HCT116 (cell line): Measurements from ENCODE around the gene IL17B. TPM values are rescaled to one million over a fixed set of nuclear protein-coding genes. Genes with fewer than 3 reads are reported as not detected.

ENCODE experiments used
- ATAC-seq: fragments of 200-7000 bp; cut with Tn5 transposase; 2 replicates; pipeline ENCODE4 v1.9.1; 2020; ENCODE audit warnings: mild to moderate bottlenecking, moderate library complexity
- BruUV-seq: library from RNA; stranded (reverse); fragments of 400-500 nt; replicated peaks from 2 replicates; lab custom pipeline; 2021; lab: Mats Ljungman, UMichigan
- CTCF ChIA-PET: fragments of 300-600 bp; sonication (Branson Sonifier 250); formaldehyde crosslinking; loops from one replicate; lab custom pipeline; 2021; ENCODE audit warnings: antibody characterized with exemption; lab: Charles Lee
- POLR2A ChIA-PET: fragments of 300-600, 350-600 bp; sonication (Branson Sonifier 250); formaldehyde crosslinking; loops from one replicate; lab custom pipeline; 2021; ENCODE audit warnings: antibody characterized with exemption; lab: Charles Lee
- RAD21 ChIA-PET, 2 experiments: fragments of 300-600 bp; sonication (Branson Sonifier 250); formaldehyde crosslinking; loops; one replicate each; lab custom pipeline; 2023; ENCODE audit warnings: low total read pairs in 2 of 2; ENCODE audit not compliant: uncharacterized antibody in 2 of 2, unreplicated experiment in 2 of 2, low non-redundant PET in 1 of 2; lab: Charles Lee
- DNase-seq: peaks from one replicate; pipeline ENCODE4 v3.0.0-alpha.2; 2010; ENCODE audit warnings: low read depth, low spot score
- H2AFZ ChIP-seq: fragments of 200-600 bp; shearing (Covaris generic), sonication (generic); 2 replicates; pipeline ENCODE4 v1.6.1; 2017; ENCODE audit warnings: low read depth, mixed run types, mixed read lengths, antibody characterized with exemption, low read length; ENCODE audit not compliant: poor library complexity, severe bottlenecking
- H3K27ac ChIP-seq: 2 replicates; pipeline ENCODE4 v1.5.1; 2012; ENCODE audit warnings: low read depth, low read length
- H3K27me3 ChIP-seq: fragments of 200-600 bp; sonication (generic); 2 replicates; pipeline ENCODE4 v1.6.1; 2016; ENCODE audit warnings: mixed run types, low read length, mixed read lengths; ENCODE audit not compliant: insufficient read depth
- H3K36me3 ChIP-seq, 2 experiments: fragments of 200-500 bp in 1 of 2; fragments of 200-600 bp in 1 of 2; sonication (Bioruptor generic) in 1 of 2; sonication (generic) in 1 of 2; 2 replicates each; pipeline versions ENCODE4 v1.5.1 to v1.6.1; 2014 to 2016; ENCODE audit warnings: low read length in 2 of 2, inconsistent platforms in 1 of 2, mixed read lengths in 1 of 2, mixed run types in 1 of 2; ENCODE audit not compliant: insufficient read depth in 2 of 2, control insufficient read depth in 1 of 2
- H3K4me1 ChIP-seq, 2 experiments: fragments of 200-600 bp in 1 of 2; sonication (generic) in 1 of 2; 2 replicates each; pipeline versions ENCODE4 v1.5.1 to v1.6.1; 2012 to 2017; ENCODE audit warnings: low read length in 2 of 2, inconsistent platforms in 1 of 2, mild to moderate bottlenecking in 1 of 2, mixed read lengths in 1 of 2, mixed run types in 1 of 2, moderate library complexity in 1 of 2; ENCODE audit not compliant: insufficient read depth in 2 of 2, control insufficient read depth in 1 of 2
- H3K4me2 ChIP-seq: fragments of 200-600 bp; sonication (generic); 2 replicates; pipeline ENCODE4 v1.6.1; 2017; ENCODE audit warnings: mixed run types, low read length, mixed read lengths
- H3K4me3 ChIP-seq, 2 experiments: fragments of 200-600 bp in 1 of 2; sonication (generic) in 1 of 2; replicated peaks in 1 of 2; 2 replicates each; pipeline ENCODE4 v1.5.1; 2011 to 2016; ENCODE audit warnings: low read length in 2 of 2, control low read depth in 1 of 2, low read depth in 1 of 2, mild to moderate bottlenecking in 1 of 2, mixed read lengths in 1 of 2, mixed run types in 1 of 2
- H3K79me2 ChIP-seq: fragments of 200-600 bp; sonication (generic); 2 replicates; pipeline ENCODE4 v1.6.1; 2017; ENCODE audit warnings: mild to moderate bottlenecking, mixed run types, low read length, moderate library complexity, mixed read lengths; ENCODE audit not compliant: insufficient read depth
- H3K9ac ChIP-seq: fragments of 200-600 bp; sonication (generic); 2 replicates; pipeline ENCODE4 v1.6.1; 2016; ENCODE audit warnings: low read length, mixed read lengths
- H3K9me2 ChIP-seq: fragments of 200-600 bp; sonication (generic), shearing (Covaris generic); 2 replicates; pipeline ENCODE4 v1.6.1; 2017; ENCODE audit warnings: mixed run types, mild to moderate bottlenecking, moderate library complexity; ENCODE audit not compliant: insufficient read depth
- H3K9me3 ChIP-seq, 2 experiments: fragments of 200-500 bp in 1 of 2; fragments of 200-600 bp in 1 of 2; sonication (Bioruptor generic) in 1 of 2; sonication (generic) in 1 of 2; 2 replicates each; pipeline ENCODE4 v1.6.1; 2014 to 2017; ENCODE audit warnings: low read length in 2 of 2, mixed read lengths in 2 of 2, inconsistent platforms in 1 of 2, low read depth in 1 of 2, mild to moderate bottlenecking in 1 of 2, mixed run types in 1 of 2, moderate library complexity in 1 of 2; ENCODE audit not compliant: control insufficient read depth in 1 of 2, insufficient read depth in 1 of 2
- H4K20me1 ChIP-seq: fragments of 200-600 bp; sonication (generic), shearing (Covaris generic); 2 replicates; pipeline ENCODE4 v1.6.1; 2017; ENCODE audit warnings: mixed run types, mild to moderate bottlenecking, moderate library complexity; ENCODE audit not compliant: insufficient read depth
- CBX3 ChIP-seq: IDR thresholded peaks from 2 replicates; pipeline ENCODE4 v1.6.1; 2012; ENCODE audit warnings: low read depth
- CEBPB ChIP-seq: IDR thresholded peaks from 2 replicates; pipeline ENCODE4 v1.6.1; 2012; ENCODE audit warnings: low read depth
- EGR1 ChIP-seq: IDR thresholded peaks from 2 replicates; pipeline ENCODE4 v1.6.1; 2012; ENCODE audit warnings: low read depth
- EZH2 ChIP-seq: fragments of 200-600 bp; sonication (generic); IDR thresholded peaks from 2 replicates; pipeline ENCODE4 v1.6.1; 2017; ENCODE audit warnings: antibody characterized with exemption, mixed run types
- EZH2phosphoT487 ChIP-seq: fragments of 200-600 bp; IDR thresholded peaks from 2 replicates; pipeline ENCODE4 v1.6.1; 2018; ENCODE audit warnings: antibody characterized with exemption, borderline replicate concordance
- JUND ChIP-seq: IDR thresholded peaks from 2 replicates; pipeline ENCODE4 v1.6.1; 2012
- POLR2A ChIP-seq: IDR thresholded peaks from 2 replicates; pipeline ENCODE4 v1.7.0; 2011; ENCODE audit warnings: borderline replicate concordance; ENCODE audit not compliant: insufficient read depth, insufficient read length; ENCODE audit errors: extremely low read depth
- POLR2AphosphoS5 ChIP-seq: IDR thresholded peaks from 2 replicates; pipeline ENCODE4 v1.6.1; 2011; ENCODE audit warnings: mild to moderate bottlenecking, low read depth, low read length, moderate library complexity
- RAD21 ChIP-seq: IDR thresholded peaks from 2 replicates; pipeline ENCODE4 v1.6.1; 2012; ENCODE audit warnings: low read depth, mild to moderate bottlenecking
- SIN3A ChIP-seq: IDR thresholded peaks from 2 replicates; pipeline ENCODE4 v1.6.1; 2012; ENCODE audit warnings: low read depth
- SP1 ChIP-seq: IDR thresholded peaks from 2 replicates; pipeline ENCODE4 v1.6.1; 2012; ENCODE audit warnings: low read depth
- SRF ChIP-seq: IDR thresholded peaks from 2 replicates; pipeline ENCODE4 v1.6.1; 2012; ENCODE audit warnings: low read depth
- TCF7L2 ChIP-seq: IDR thresholded peaks from 2 replicates; pipeline ENCODE4 v1.7.0; 2011; ENCODE audit warnings: borderline replicate concordance, inconsistent platforms; ENCODE audit not compliant: insufficient read depth, insufficient read length; ENCODE audit errors: extremely low read depth
- ZFX ChIP-seq: fragments of 450-650 bp; IDR thresholded peaks from 2 replicates; pipeline ENCODE4 v1.6.1; 2017
- ZNF274 ChIP-seq: fragments of 200-500 bp; sonication (Bioruptor generic); IDR thresholded peaks from 2 replicates; pipeline ENCODE4 v1.6.1; 2014; ENCODE audit warnings: mild to moderate bottlenecking, low read depth, low read length, inconsistent platforms
- intact Hi-C: fragments of 100-400 bp; cut with micrococcal nuclease; formaldehyde crosslinking; loops from 2 replicates; pipeline ENCODE4 v1.10.0; 2022
- total RNA-seq: library from RNA; stranded (reverse); gene quantifications from one replicate; pipeline ENCODE4 v1.2.1, GENCODE V29; 2021; ENCODE audit not compliant: unreplicated experiment
- TF ChIP-seq, protein P1 (sequence below), 3 experiments: fragments of 200-600 bp in 1 of 3; sonication (generic) in 1 of 3; IDR thresholded peaks in 2 of 3; conservative IDR thresholded peaks in 1 of 3; 2 replicates each; pipeline ENCODE4 v1.5.1; 2012 to 2017; ENCODE audit warnings: low read depth in 2 of 3, low read length in 2 of 3, antibody characterized with exemption in 1 of 3, borderline replicate concordance in 1 of 3, control low read depth in 1 of 3, mild to moderate bottlenecking in 1 of 3, mixed read lengths in 1 of 3, mixed run types in 1 of 3, moderate library complexity in 1 of 3; ENCODE audit not compliant: insufficient read depth in 1 of 3

IL17B gene
- total RNA-seq, 1 experiment from 2014 or later: 0.81 TPM

DNA sequence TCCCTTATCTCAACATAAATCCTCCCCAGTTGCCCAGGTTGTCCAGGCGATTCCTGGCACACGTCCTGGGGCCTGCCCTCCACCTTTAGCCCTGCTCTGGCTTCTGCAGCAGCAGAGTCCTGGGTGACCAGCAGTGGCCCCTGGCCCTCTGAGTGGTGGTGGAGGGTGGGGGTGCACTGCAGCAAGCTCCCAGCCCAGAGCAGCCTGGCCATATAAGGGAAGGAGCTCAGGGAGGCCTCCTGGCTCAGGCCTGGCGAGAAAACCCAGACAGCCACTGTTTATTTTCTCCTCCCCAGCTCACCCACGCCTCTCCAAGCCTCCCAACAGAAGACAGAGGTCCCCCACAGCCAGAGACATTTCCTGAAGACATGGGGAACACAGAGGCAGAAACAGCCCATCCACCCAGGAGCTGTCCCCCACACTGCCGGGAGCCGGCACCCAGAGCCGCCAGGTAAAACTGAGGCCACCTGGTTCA lies 44.7 kb upstream of the IL17B start:
- POLR2A ChIA-PET: no interaction called here
- intact Hi-C loops: no loop called here
- RAD21 ChIA-PET: no interaction called here
- Histone ChIP-seq H3K4me2 (no peak overlapping the region), H3K9me3 (no peaks in the 10 kb centered on the region), H3K27me3 (no peaks in the 10 kb centered on the region), H3K9me2 (no peaks in the 10 kb centered on the region), H3K36me3 (no peaks in the 10 kb centered on the region), H3K27ac (no peak overlapping the region), H3K4me1 (peaks cover 17 to 37% of the 10 kb centered on the region in 2 experiments; a peak in 3 of 4 replicates), H4K20me1 (no peaks in the 10 kb centered on the region), H2AFZ (no peak overlapping the region), H3K79me2 (no peaks in the 10 kb centered on the region), H3K9ac (no peak overlapping the region), H3K4me3 (no peak overlapping the region)
- CTCF ChIA-PET: no interaction called here
- TF ChIP-seq SRF: no peak
- TF ChIP-seq CBX3: no peak
- TF ChIP-seq SP1: no peak
- no peak for TF ChIP-seq TCF7L2
- no peak for TF ChIP-seq CEBPB
- TF ChIP-seq SIN3A: no peak
- no peak for TF ChIP-seq RAD21
- TF ChIP-seq JUND: no peak
- TF ChIP-seq POLR2AphosphoS5: no peak
- no peak for TF ChIP-seq EZH2phosphoT487
- TF ChIP-seq ZFX: no peak
- TF ChIP-seq EGR1: no peak
- no peak for TF ChIP-seq POLR2A
- no peak for TF ChIP-seq ZNF274
- TF ChIP-seq, protein P1, sequence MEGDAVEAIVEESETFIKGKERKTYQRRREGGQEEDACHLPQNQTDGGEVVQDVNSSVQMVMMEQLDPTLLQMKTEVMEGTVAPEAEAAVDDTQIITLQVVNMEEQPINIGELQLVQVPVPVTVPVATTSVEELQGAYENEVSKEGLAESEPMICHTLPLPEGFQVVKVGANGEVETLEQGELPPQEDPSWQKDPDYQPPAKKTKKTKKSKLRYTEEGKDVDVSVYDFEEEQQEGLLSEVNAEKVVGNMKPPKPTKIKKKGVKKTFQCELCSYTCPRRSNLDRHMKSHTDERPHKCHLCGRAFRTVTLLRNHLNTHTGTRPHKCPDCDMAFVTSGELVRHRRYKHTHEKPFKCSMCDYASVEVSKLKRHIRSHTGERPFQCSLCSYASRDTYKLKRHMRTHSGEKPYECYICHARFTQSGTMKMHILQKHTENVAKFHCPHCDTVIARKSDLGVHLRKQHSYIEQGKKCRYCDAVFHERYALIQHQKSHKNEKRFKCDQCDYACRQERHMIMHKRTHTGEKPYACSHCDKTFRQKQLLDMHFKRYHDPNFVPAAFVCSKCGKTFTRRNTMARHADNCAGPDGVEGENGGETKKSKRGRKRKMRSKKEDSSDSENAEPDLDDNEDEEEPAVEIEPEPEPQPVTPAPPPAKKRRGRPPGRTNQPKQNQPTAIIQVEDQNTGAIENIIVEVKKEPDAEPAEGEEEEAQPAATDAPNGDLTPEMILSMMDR (IDR thresholded peaks at IDR 0.05 in 2 of 3, conservative IDR thresholded peaks at IDR 0.05 in 1 of 3; ENCODE audit: borderline replicate concordance in 1 of 3, insufficient read depth in 1 of 3, low read depth in 2 of 3, low read length in 2 of 3): no peak
- no peak for TF ChIP-seq EZH2
- ATAC-seq: no peak
- DNase-seq: no peak
- no TSS peak for BruUV-seq
